GM12878 (cell line): ENCODE data around the gene DCP1A. TPM values are rescaled to one million over a fixed set of nuclear protein-coding genes. Genes with fewer than 3 reads are reported as not detected.

Experiments used
- ATAC-seq: fragments of 200-7000 bp; cut with Tn5 transposase; 3 replicates; pipeline ENCODE4 v1.9.1; 2020; ENCODE audit warnings: mild to moderate bottlenecking, moderate library complexity
- BruUV-seq: library from RNA; stranded (reverse); fragments of 400-500 nt; replicated peaks from 2 replicates; lab custom pipeline; 2021; lab: Mats Ljungman, UMichigan
- CTCF ChIA-PET: fragments of 300-600 bp; sonication (Branson Sonifier 250); formaldehyde crosslinking; extraction: SDS; loops from one replicate; lab custom pipeline; 2021; ENCODE audit warnings: inconsistent platforms; lab: Yijun Ruan, JAX
- POLR2A ChIA-PET: fragments of 350-600 bp; formaldehyde crosslinking; extraction: SDS; loops from one replicate; lab custom pipeline; 2021; ENCODE audit warnings: inconsistent platforms; lab: Charles Lee
- RAD21 ChIA-PET: fragments of 300-600 bp; sonication (Branson Sonifier 250); formaldehyde crosslinking; loops from one replicate; lab custom pipeline; 2023; ENCODE audit warnings: antibody characterized with exemption; ENCODE audit not compliant: unreplicated experiment; lab: Charles Lee
- SMC1A ChIA-PET: fragments of 300-600 bp; sonication (Branson Sonifier 250); formaldehyde crosslinking; loops from one replicate; lab custom pipeline; 2023; ENCODE audit not compliant: unreplicated experiment, uncharacterized antibody; lab: Charles Lee
- DNase-seq: peaks from one replicate; pipeline ENCODE4 v3.0.0-alpha.2; 2011; ENCODE audit warnings: low read depth, low spot score
- FAIRE-seq: peaks from 3 replicates; lab custom pipeline; 2011; peaks lifted over from hg19 to GRCh38; lab: Jason Lieb, UNC
- H2AFZ ChIP-seq: 2 replicates; pipeline ENCODE4 v1.6.0; 2011; ENCODE audit warnings: low read depth, low read length, control low read depth; ENCODE audit not compliant: control insufficient read depth
- H3K27ac ChIP-seq: 2 replicates; pipeline ENCODE4 v1.5.1; 2011; ENCODE audit warnings: control low read depth; ENCODE audit not compliant: control insufficient read depth, insufficient read depth
- H3K27me3 ChIP-seq, 2 experiments: replicated peaks in 1 of 2; 2 replicates each; pipeline versions ENCODE4 v1.6.0 to v1.6.1; 2011; ENCODE audit warnings: low read length in 1 of 2; ENCODE audit not compliant: control insufficient read depth in 2 of 2, insufficient read depth in 2 of 2
- H3K36me3 ChIP-seq, 2 experiments: 2 replicates each; pipeline ENCODE4 v1.5.1; 2011; ENCODE audit warnings: low read length in 1 of 2; ENCODE audit not compliant: control insufficient read depth in 2 of 2, insufficient read depth in 2 of 2
- H3K4me1 ChIP-seq: 2 replicates; pipeline ENCODE4 v1.6.1; 2011; ENCODE audit warnings: mild to moderate bottlenecking, low read length, moderate library complexity, mixed read lengths; ENCODE audit not compliant: control insufficient read depth, insufficient read depth
- H3K4me2 ChIP-seq: 2 replicates; pipeline ENCODE4 v1.6.0; 2011; ENCODE audit warnings: control low read depth; ENCODE audit not compliant: control insufficient read depth, insufficient read depth
- H3K4me3 ChIP-seq: fragments of 200-600 bp; sonication (generic); 2 replicates; pipeline ENCODE4 v1.5.1; 2016
- H3K79me2 ChIP-seq: 2 replicates; pipeline ENCODE4 v1.6.0; 2011; ENCODE audit warnings: low read length; ENCODE audit not compliant: control insufficient read depth, insufficient read depth
- H3K9ac ChIP-seq: 2 replicates; pipeline ENCODE4 v1.8.0; 2011; ENCODE audit warnings: low read length, control low read depth, mixed read lengths; ENCODE audit not compliant: control insufficient read depth, insufficient read depth
- H3K9me3 ChIP-seq: replicated peaks from 3 replicates; pipeline ENCODE4 v1.5.1; 2011; ENCODE audit warnings: mild to moderate bottlenecking, low read length; ENCODE audit not compliant: control insufficient read depth, insufficient read depth
- H4K20me1 ChIP-seq: 2 replicates; pipeline ENCODE4 v1.6.0; 2011; ENCODE audit not compliant: control insufficient read depth, insufficient read depth
- CHD1 ChIP-seq: IDR thresholded peaks from 2 replicates; pipeline ENCODE4 v1.6.1; 2012; ENCODE audit warnings: low read depth, low read length, improper control_type of control experiment
- CREM ChIP-seq: IDR thresholded peaks from 2 replicates; pipeline ENCODE4 v1.6.1; 2014; ENCODE audit warnings: antibody characterized with exemption, low read depth
- E2F4 ChIP-seq: IDR thresholded peaks from 2 replicates; pipeline ENCODE4 v1.6.1; 2012; ENCODE audit warnings: low read depth, low read length, improper control_type of control experiment
- HCFC1 ChIP-seq: fragments of 150-350 bp; IDR thresholded peaks from 2 replicates; pipeline ENCODE4 v1.6.1; 2014; ENCODE audit warnings: low read length
- NFYA ChIP-seq: IDR thresholded peaks from 2 replicates; pipeline ENCODE4 v1.6.1; 2011; ENCODE audit warnings: low read depth, mild to moderate bottlenecking, low read length, improper control_type of control experiment, borderline replicate concordance
- NR2C2 ChIP-seq: IDR thresholded peaks from 2 replicates; pipeline ENCODE4 v1.6.1; 2011; ENCODE audit warnings: borderline replicate concordance, low read depth; ENCODE audit not compliant: control insufficient read depth, insufficient read length
- PML ChIP-seq: IDR thresholded peaks from 2 replicates; pipeline ENCODE4 v1.6.1; 2012; ENCODE audit warnings: low read length, inconsistent platforms
- TAF1 ChIP-seq: IDR thresholded peaks from 2 replicates; pipeline ENCODE4 v1.6.1; 2011; ENCODE audit warnings: mild to moderate bottlenecking, low read depth, low read length, borderline replicate concordance
- YBX1 ChIP-seq: fragments of 450-650 bp; IDR thresholded peaks from 2 replicates; pipeline ENCODE4 v1.6.1; 2016; ENCODE audit warnings: antibody characterized with exemption
- ZNF622 ChIP-seq: fragments of 450-650 bp; IDR thresholded peaks from 2 replicates; pipeline ENCODE4 v1.6.1; 2017; ENCODE audit warnings: mild to moderate bottlenecking, inconsistent platforms
- ZSCAN29 ChIP-seq: fragments of 450-650 bp; IDR thresholded peaks from 2 replicates; pipeline ENCODE4 v1.6.1; 2017; ENCODE audit warnings: mild to moderate bottlenecking, moderate library complexity
- WGBS: methylation state at CpG from one replicate; pipeline ENCODE4 v1.1.6; 2016; ENCODE audit warnings: low lambda C conversion rate; ENCODE audit not compliant: insufficient replicate concordance, insufficient coverage; ENCODE audit errors: missing lambda C conversion rate; 5-methylcytosine and 5-hydroxymethylcytosine counted together
- in situ Hi-C: fragments of 300-500 bp; cut with MboI; formaldehyde crosslinking; loops from 9 replicates; pipeline ENCODE4 v1.14.3; 2018; ENCODE audit warnings: mixed read lengths
- intact Hi-C: fragments of 100-400 bp; cut with micrococcal nuclease; formaldehyde crosslinking; loops from one replicate; pipeline ENCODE4 v1.14.2; 2022; ENCODE audit not compliant: unreplicated experiment
- polyA plus RNA-seq, 11 experiments: library from polyadenylated mRNA; depleted of rRNA in 4 of 11; unstranded in 6 of 11; stranded (reverse) in 5 of 11; fragments of >200 nt; fragmentation: Nextera tagmentation in 4 of 11; fragmentation: Illumina TruSeq in 1 of 11; extraction: Ambion mirVana in 4 of 11; extraction: Trizol in 1 of 11; gene quantifications; 1 replicate in 1 of 11; 2 replicates in 10 of 11; pipeline versions ENCODE4 v1.2.1 to v1.2.3, GENCODE V29; 2011 to 2016; ENCODE audit warnings: inconsistent platforms in 2 of 11, missing spikeins in 2 of 11, low read depth in 1 of 11
- total RNA-seq, 4 experiments: library from RNA; depleted of rRNA in 3 of 4; stranded (reverse); fragments of >200 nt in 3 of 4; fragmentation: Illumina TruSeq in 1 of 4; extraction: Trizol in 1 of 4; gene quantifications; 2 replicates each; pipeline versions ENCODE4 v1.2.1 to v1.2.3, GENCODE V29; 2013 to 2021
- TF ChIP-seq, protein P1 (sequence below): IDR thresholded peaks from 2 replicates; pipeline ENCODE4 v1.6.1; 2012; ENCODE audit warnings: improper control_type of control experiment, low read depth, low read length; ENCODE audit not compliant: insufficient replicate concordance

The DCP1A gene
- total and polyA plus RNA-seq, 10 of the 15 experiments (the other 5 are each of a cell fraction or from before 2014, with no cell fraction given): 12.5 to 34.6 (median 16.3) TPM

DNA sequence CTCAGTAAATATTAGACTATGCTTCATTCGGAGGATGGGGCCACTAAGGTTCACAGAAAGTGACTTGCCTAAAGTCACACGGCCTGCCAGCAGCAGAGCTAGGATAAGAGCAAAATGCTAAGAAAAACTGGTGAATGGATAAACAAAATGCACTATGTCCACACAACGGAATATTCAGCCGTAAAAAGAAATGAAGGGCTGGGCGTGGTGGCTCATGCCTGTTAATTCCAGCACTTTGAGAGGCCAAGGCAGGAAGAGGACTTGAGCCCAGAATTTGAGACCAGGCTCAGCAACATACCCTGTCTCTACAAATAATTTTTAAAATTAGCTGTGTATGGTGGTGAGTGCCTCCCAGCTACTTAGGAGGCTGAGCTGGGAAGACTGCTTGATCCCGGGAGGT, 99.2 kb downstream of the DCP1A start:
- peaks cover 2 to 5% of the 10 kb centered on the region in 2 experiments; a peak in 2 of 4 replicates for H3K36me3 ChIP-seq
- H2AFZ ChIP-seq: no peak overlapping the region
- BruUV-seq: no TSS peak
- TF ChIP-seq YBX1: no peak
- H4K20me1 ChIP-seq: peaks cover 7% of the 10 kb centered on the region
- no peak overlapping the region for H3K4me3 ChIP-seq
- H3K27me3 ChIP-seq: no peaks in the 10 kb centered on the region
- POLR2A ChIA-PET: interaction anchor here (1.4 kb wide), 1 partner anchor 10 kb away, joined by 3 read pairs; no protein-coding TSS in a partner anchor
- H3K4me1 ChIP-seq: peaks cover 21% of the 10 kb centered on the region
- H3K4me2 ChIP-seq: no peak overlapping the region
- H3K79me2 ChIP-seq: peaks cover 86% of the 10 kb centered on the region
- no peaks in the 10 kb centered on the region for H3K9me3 ChIP-seq
- in situ Hi-C loops (no loop called here), intact Hi-C loops (no loop called here)
- DNase-seq: no peak
- WGBS: 81% methylated on average over 6 of the region's 6 CpGs
- SMC1A ChIA-PET: interaction anchor here (1.2 to 1.5 kb wide), 2 partner anchors 16 to 22 kb away, joined by 3 to 4 read pairs; no protein-coding TSS in a partner anchor
- no peak overlapping the region for H3K9ac ChIP-seq
- RAD21 ChIA-PET: no interaction called here
- no peak for ATAC-seq
- no peak for FAIRE-seq
- H3K27ac ChIP-seq: no peak overlapping the region
- CTCF ChIA-PET: interaction anchor here (1.4 to 1.5 kb wide), 2 partner anchors 15 to 28 kb away, joined by 3 to 4 read pairs; no protein-coding TSS in a partner anchor

DNA sequence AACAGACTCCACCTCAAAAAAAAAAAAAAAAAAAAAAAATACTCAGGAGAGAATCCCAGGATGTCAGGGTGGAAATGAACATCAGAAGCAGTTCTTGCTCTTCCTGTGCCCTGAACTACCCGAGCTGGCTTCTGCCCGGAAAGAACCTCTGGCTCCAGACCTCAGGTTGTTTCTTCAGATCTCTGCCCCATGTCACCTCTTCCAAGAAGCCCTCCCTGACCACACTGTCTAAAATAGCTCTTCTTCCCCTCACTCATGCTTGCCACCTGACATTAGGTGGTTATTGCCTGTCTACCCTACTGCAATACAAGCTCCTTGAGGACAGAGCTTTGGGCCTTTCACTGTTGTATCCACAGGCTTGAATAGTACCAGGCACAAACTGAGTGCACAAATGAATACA, 99.7 kb downstream of the DCP1A start:
- ChIA-PET SMC1A (interaction anchor here (1.2 to 1.5 kb wide), 2 partner anchors 15 to 23 kb away, joined by 3 to 4 read pairs; no protein-coding TSS in a partner anchor), POLR2A (interaction anchor here (0.7 kb wide), 2 partner anchors 16 to 29 kb away, joined by 4 to 5 read pairs; no protein-coding TSS in a partner anchor), CTCF (interaction anchor here (1.0 to 1.5 kb wide), 3 partner anchors 15 to 51 kb away, joined by 3 to 4 read pairs (median 4); no protein-coding TSS in a partner anchor), RAD21 (no interaction called here)
- no TSS peak for BruUV-seq
- peaks cover 84% of the 10 kb centered on the region for H3K79me2 ChIP-seq
- H2AFZ ChIP-seq: no peak overlapping the region
- no peak overlapping the region for H3K4me2 ChIP-seq
- peaks cover 3 to 5% of the 10 kb centered on the region in 2 experiments; a peak in 3 of 4 replicates for H3K36me3 ChIP-seq
- WGBS: 50% methylated on average over 2 of the region's 2 CpGs
- in situ Hi-C loops (no loop called here), intact Hi-C loops (no loop called here)
- no peak for ATAC-seq
- no peak overlapping the region for H3K9ac ChIP-seq
- H4K20me1 ChIP-seq: peaks cover 7% of the 10 kb centered on the region
- H3K9me3 ChIP-seq: no peaks in the 10 kb centered on the region
- FAIRE-seq: no peak
- no peak for DNase-seq
- H3K4me1 ChIP-seq: peaks cover 21% of the 10 kb centered on the region
- H3K27ac ChIP-seq: no peak overlapping the region; the same call in 1 of the 2 replicates
- H3K4me3 ChIP-seq: no peak overlapping the region
- no peaks in the 10 kb centered on the region for H3K27me3 ChIP-seq
- TF ChIP-seq ZSCAN29 (no peak), CHD1 (no peak), ZNF622 (no peak), HCFC1 (no peak), TAF1 (no peak), NFYA (no peak), NR2C2 (no peak), CREM (no peak), PML (no peak), E2F4 (no peak)
- TF ChIP-seq, protein P1, sequence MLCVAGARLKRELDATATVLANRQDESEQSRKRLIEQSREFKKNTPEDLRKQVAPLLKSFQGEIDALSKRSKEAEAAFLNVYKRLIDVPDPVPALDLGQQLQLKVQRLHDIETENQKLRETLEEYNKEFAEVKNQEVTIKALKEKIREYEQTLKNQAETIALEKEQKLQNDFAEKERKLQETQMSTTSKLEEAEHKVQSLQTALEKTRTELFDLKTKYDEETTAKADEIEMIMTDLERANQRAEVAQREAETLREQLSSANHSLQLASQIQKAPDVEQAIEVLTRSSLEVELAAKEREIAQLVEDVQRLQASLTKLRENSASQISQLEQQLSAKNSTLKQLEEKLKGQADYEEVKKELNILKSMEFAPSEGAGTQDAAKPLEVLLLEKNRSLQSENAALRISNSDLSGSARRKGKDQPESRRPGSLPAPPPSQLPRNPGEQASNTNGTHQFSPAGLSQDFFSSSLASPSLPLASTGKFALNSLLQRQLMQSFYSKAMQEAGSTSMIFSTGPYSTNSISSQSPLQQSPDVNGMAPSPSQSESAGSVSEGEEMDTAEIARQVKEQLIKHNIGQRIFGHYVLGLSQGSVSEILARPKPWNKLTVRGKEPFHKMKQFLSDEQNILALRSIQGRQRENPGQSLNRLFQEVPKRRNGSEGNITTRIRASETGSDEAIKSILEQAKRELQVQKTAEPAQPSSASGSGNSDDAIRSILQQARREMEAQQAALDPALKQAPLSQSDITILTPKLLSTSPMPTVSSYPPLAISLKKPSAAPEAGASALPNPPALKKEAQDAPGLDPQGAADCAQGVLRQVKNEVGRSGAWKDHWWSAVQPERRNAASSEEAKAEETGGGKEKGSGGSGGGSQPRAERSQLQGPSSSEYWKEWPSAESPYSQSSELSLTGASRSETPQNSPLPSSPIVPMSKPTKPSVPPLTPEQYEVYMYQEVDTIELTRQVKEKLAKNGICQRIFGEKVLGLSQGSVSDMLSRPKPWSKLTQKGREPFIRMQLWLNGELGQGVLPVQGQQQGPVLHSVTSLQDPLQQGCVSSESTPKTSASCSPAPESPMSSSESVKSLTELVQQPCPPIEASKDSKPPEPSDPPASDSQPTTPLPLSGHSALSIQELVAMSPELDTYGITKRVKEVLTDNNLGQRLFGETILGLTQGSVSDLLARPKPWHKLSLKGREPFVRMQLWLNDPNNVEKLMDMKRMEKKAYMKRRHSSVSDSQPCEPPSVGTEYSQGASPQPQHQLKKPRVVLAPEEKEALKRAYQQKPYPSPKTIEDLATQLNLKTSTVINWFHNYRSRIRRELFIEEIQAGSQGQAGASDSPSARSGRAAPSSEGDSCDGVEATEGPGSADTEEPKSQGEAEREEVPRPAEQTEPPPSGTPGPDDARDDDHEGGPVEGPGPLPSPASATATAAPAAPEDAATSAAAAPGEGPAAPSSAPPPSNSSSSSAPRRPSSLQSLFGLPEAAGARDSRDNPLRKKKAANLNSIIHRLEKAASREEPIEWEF: no peak
